K562 (cell line): ENCODE measurements around the gene TTC13. TPM values are rescaled to one million over a fixed set of nuclear protein-coding genes. Genes with fewer than 3 reads are reported as not detected.

Experiments used
- ATAC-seq: fragments of 200-7000 bp; cut with Tn5 transposase; 3 replicates; pipeline ENCODE4 v1.9.1; 2020; ENCODE audit warnings: moderate library complexity
- BruUV-seq: library from RNA; stranded (reverse); fragments of 400-500 nt; replicated peaks from 2 replicates; lab custom pipeline; 2021; lab: Mats Ljungman, UMichigan
- CTCF ChIA-PET: fragments of 300-600 bp; formaldehyde crosslinking; extraction: SDS; loops from one replicate; lab custom pipeline; 2021; ENCODE audit warnings: low intra/inter-chr PET ratio; lab: Yijun Ruan, JAX
- POLR2A ChIA-PET: fragments of 300-600, 350-650 bp; sonication (Branson Sonifier 250); formaldehyde crosslinking; extraction: SDS; loops from one replicate; lab custom pipeline; 2021; ENCODE audit warnings: antibody characterized with exemption, inconsistent platforms; lab: Yijun Ruan, JAX
- DNase-seq, 4 experiments: peaks; one replicate each; pipeline versions ENCODE4 v3.0.0 to v3.0.0-alpha.2; 2011 to 2018; ENCODE audit warnings: low spot score in 3 of 4, mixed read lengths in 3 of 4; ENCODE audit errors: extremely low read depth in 1 of 4
- FAIRE-seq: peaks from 2 replicates; lab custom pipeline; 2011; peaks lifted over from hg19 to GRCh38; lab: Jason Lieb, UNC
- H2AFZ ChIP-seq: 2 replicates; pipeline ENCODE4 v1.6.0; 2011; ENCODE audit warnings: low read depth, low read length, control low read depth, inconsistent platforms
- H3K27ac ChIP-seq: fragments of 200-600 bp; 3 replicates; pipeline ENCODE4 v1.8.0; 2011; ENCODE audit warnings: low read depth, mild to moderate bottlenecking, control low read depth, inconsistent platforms, low read length, moderate library complexity, mixed read lengths; ENCODE audit errors: extremely low read depth
- H3K27me3 ChIP-seq, 2 experiments: fragments of 300-600 bp in 1 of 2; 2 replicates in 1 of 2; 3 replicates in 1 of 2; pipeline versions ENCODE4 v1.6.0 to v1.8.0; 2011; ENCODE audit warnings: inconsistent platforms in 2 of 2, low read length in 2 of 2, mild to moderate bottlenecking in 1 of 2, mixed read lengths in 1 of 2, moderate library complexity in 1 of 2; ENCODE audit not compliant: control insufficient read depth in 2 of 2, insufficient read depth in 2 of 2
- H3K36me3 ChIP-seq: fragments of 300-600 bp; 3 replicates; pipeline ENCODE4 v1.8.0; 2011; ENCODE audit warnings: mild to moderate bottlenecking, low read length, inconsistent platforms; ENCODE audit not compliant: control insufficient read depth, insufficient read depth
- H3K4me1 ChIP-seq, 2 experiments: fragments of 200-600 bp in 1 of 2; replicated peaks in 1 of 2; 2 replicates in 1 of 2; 3 replicates in 1 of 2; pipeline versions ENCODE4 v1.5.1 to v1.8.0; 2011; ENCODE audit warnings: inconsistent platforms in 2 of 2, low read length in 2 of 2, mild to moderate bottlenecking in 1 of 2, mixed read lengths in 1 of 2, moderate library complexity in 1 of 2; ENCODE audit not compliant: control insufficient read depth in 2 of 2, insufficient read depth in 2 of 2
- H3K4me2 ChIP-seq: 2 replicates; pipeline ENCODE4 v1.6.1; 2011; ENCODE audit warnings: low read length, control low read depth, inconsistent platforms, mixed read lengths; ENCODE audit not compliant: insufficient read depth
- H3K4me3 ChIP-seq: fragments of 200-600 bp; sonication (generic), shearing (Covaris generic); 2 replicates; pipeline ENCODE4 v1.5.1; 2016; ENCODE audit warnings: control low read depth, inconsistent platforms
- H3K79me2 ChIP-seq: fragments of 200-600 bp; 3 replicates; pipeline ENCODE4 v1.8.0; 2011; ENCODE audit warnings: low read length, inconsistent platforms; ENCODE audit not compliant: control insufficient read depth, insufficient read depth
- H3K9ac ChIP-seq, 2 experiments: 2 replicates each; pipeline versions ENCODE4 v1.6.0 to v1.6.1; 2011; ENCODE audit warnings: low read depth in 2 of 2, low read length in 2 of 2, control low read depth in 1 of 2, inconsistent platforms in 1 of 2, mild to moderate bottlenecking in 1 of 2, mixed read lengths in 1 of 2; ENCODE audit not compliant: insufficient read depth in 1 of 2
- H3K9me1 ChIP-seq: one replicate; pipeline ENCODE4 v1.6.0; 2011; ENCODE audit warnings: inconsistent platforms, mild to moderate bottlenecking, low read length, moderate library complexity; ENCODE audit not compliant: control insufficient read depth, insufficient read depth
- H3K9me3 ChIP-seq: replicated peaks from 2 replicates; pipeline ENCODE4 v1.5.1; 2011; ENCODE audit warnings: low read depth, low read length, inconsistent platforms; ENCODE audit not compliant: control insufficient read depth, insufficient read depth
- H4K20me1 ChIP-seq: replicated peaks from 2 replicates; pipeline ENCODE4 v1.6.1; 2011; ENCODE audit warnings: low read length, inconsistent platforms, mixed read lengths; ENCODE audit not compliant: control insufficient read depth, insufficient read depth
- MAX ChIP-seq: sonication (generic); formaldehyde crosslinking; IDR thresholded peaks from 2 replicates; pipeline ENCODE4 v1.9.0; 2022; ENCODE audit warnings: mild to moderate bottlenecking, missing genetic modification reagents
- TEAD4 ChIP-seq, 2 experiments: sonication (generic) in 1 of 2; formaldehyde crosslinking in 1 of 2; IDR thresholded peaks; 2 replicates each; pipeline versions ENCODE4 v1.6.1 to v1.8.0; 2012 to 2022; ENCODE audit warnings: borderline replicate concordance in 1 of 2, inconsistent platforms in 1 of 2, low read length in 1 of 2, mild to moderate bottlenecking in 1 of 2, missing genetic modification reagents in 1 of 2
- ZNF124 ChIP-seq: sonication (generic); formaldehyde crosslinking; IDR thresholded peaks from 2 replicates; pipeline ENCODE4 v1.8.1; 2022; ENCODE audit warnings: missing genetic modification reagents
- ZNF436 ChIP-seq: fragments of 250-450, 450-650 bp; sonication (Bioruptor Pico); formaldehyde crosslinking; IDR thresholded peaks from 2 replicates; pipeline ENCODE4 v1.7.0; 2020; ENCODE audit warnings: mild to moderate bottlenecking
- WGBS: fragments of 100-300 bp; shearing (Covaris generic); methylation state at CpG from one replicate; pipeline ENCODE4 v1.1.6; 2016; ENCODE audit warnings: low coverage, mixed read lengths; ENCODE audit not compliant: insufficient coverage; ENCODE audit errors: missing lambda C conversion rate; 5-methylcytosine and 5-hydroxymethylcytosine counted together
- in situ Hi-C: fragments of 300-500 bp; cut with MboI; formaldehyde crosslinking; loops from 4 replicates; pipeline ENCODE4 v1.15.0; 2018; ENCODE audit warnings: inconsistent platforms, mixed read lengths
- intact Hi-C: fragments of 100-400 bp; cut with micrococcal nuclease; formaldehyde crosslinking; loops from 2 replicates; pipeline ENCODE4 v1.14.2; 2022
- polyA plus RNA-seq, 8 experiments: library from polyadenylated mRNA; depleted of rRNA in 4 of 8; stranded (reverse) in 5 of 8; unstranded in 3 of 8; fragments of >200 nt; fragmentation: Nextera tagmentation in 2 of 8; fragmentation: Illumina TruSeq in 1 of 8; extraction: Ambion mirVana in 2 of 8; extraction: Trizol in 1 of 8; gene quantifications; 2 replicates each; pipeline versions ENCODE4 v1.2.1 to v1.2.3, GENCODE V29; 2011 to 2014; ENCODE audit warnings: inconsistent platforms in 1 of 8, missing spikeins in 1 of 8
- total RNA-seq, 7 experiments: library from RNA; depleted of rRNA in 6 of 7; stranded (reverse); fragments of >200 nt in 6 of 7; fragmentation: Illumina TruSeq in 2 of 7; extraction: Trizol in 2 of 7; gene quantifications; 2 replicates each; pipeline versions ENCODE4 v1.2.1 to v1.2.3, GENCODE V29; 2011 to 2021; ENCODE audit warnings: low replicate concordance in 1 of 7

TTC13 gene
- total and polyA plus RNA-seq, 9 of the 15 experiments (the other 6 are each of a cell fraction or from before 2014, with no cell fraction given) = 1.7 to 13.8 (median 9.6) TPM

- Histone ChIP-seq H3K4me1 (peaks cover 14 to 26% of the 10 kb centered on the region in 2 experiments; a peak in 4 of 5 replicates), H3K4me3 (no peak overlapping the region), H3K9ac (no peak overlapping the region), H3K27ac (no peak overlapping the region), H3K27me3 (peaks cover 3 to 16% of the 10 kb centered on the region in 2 experiments; a peak in 3 of 5 replicates), H2AFZ (no peak overlapping the region), H3K4me2 (no peak overlapping the region), H3K79me2 (peaks cover 4% of the 10 kb centered on the region; the same call in 1 of the 3 replicates), H4K20me1 (0 out of 2 replicates have a peak, but pooled peaks cover 5% of the 10 kb centered on the region), H3K9me3 (no peaks in the 10 kb centered on the region), H3K36me3 (no peaks in the 10 kb centered on the region), H3K9me1 (no peaks in the 10 kb centered on the region)
- in situ Hi-C loops = no loop called here
- POLR2A ChIA-PET = interaction anchor here (0.6 to 1.0 kb wide), 2 partner anchors 15 to 28 kb away, joined by 3 to 4 read pairs; no protein-coding TSS in a partner anchor
- CTCF ChIA-PET = no interaction called here
- no peak for DNase-seq
- ATAC-seq = no peak
- BruUV-seq = no TSS peak
- TF ChIP-seq TEAD4 (IDR thresholded peaks at IDR 0.05; ENCODE audit: low read length) (no peak), TEAD4 (CRISPR knock-in tag; IDR thresholded peaks at IDR 0.05; ENCODE audit: borderline replicate concordance) (no peak), ZNF124 (no peak), MAX (CRISPR knock-in tag) (no peak), ZNF436 (CRISPR knock-in tag) (no peak)
- no peak for FAIRE-seq
- intact Hi-C loops = no loop called here
- 70% methylated on average over 4 of the region's 4 CpGs for WGBS
Observed at GRCh38 chr1:230870916-230871315, 107.7 kb downstream of the TTC13 start.
